Suppressor macrophage treated with lipopolysaccharide for 4 hours (primary cell): ENCODE data around the gene FAM114A1.

ENCODE experiments used
- DNase-seq: peaks from one replicate; pipeline ENCODE4 v3.0.0-alpha.2; 2020

FAM114A1 gene

GRCh38 chr4:38860788-38861424 is 6.7 kb upstream of the FAM114A1 start:
- DNase-seq = peak; percentile 74

GRCh38 chr4:38861791-38862190 is 5.8 kb upstream of the FAM114A1 start:
- no peak for DNase-seq

GRCh38 chr4:38865445-38865844 is 2.2 kb upstream of the FAM114A1 start:
- no peak for DNase-seq

GRCh38 chr4:38866973-38867477 is 581 bp upstream of the FAM114A1 start:
- no peak for DNase-seq

GRCh38 chr4:38868059-38868960 is 704 bp downstream of the FAM114A1 start:
- no peak for DNase-seq

GRCh38 chr4:38869511-38869910 is 1.9 kb downstream of the FAM114A1 start:
- no peak for DNase-seq

- DNase-seq = no peak
These were observed 2.6 kb downstream of the FAM114A1 start for GRCh38 chr4:38870098-38870808.

GRCh38 chr4:38871593-38871992 is 4.0 kb downstream of the FAM114A1 start:
- no peak for DNase-seq

GRCh38 chr4:38872620-38873019 is 5.0 kb downstream of the FAM114A1 start:
- no peak for DNase-seq

- no peak for DNase-seq
These were observed 5.8 kb downstream of the FAM114A1 start for GRCh38 chr4:38873290-38873944.

- no peak for DNase-seq
These were observed 9.0 kb downstream of the FAM114A1 start for GRCh38 chr4:38876636-38877035.

- DNase-seq = no peak
These were observed 16.6 kb downstream of the FAM114A1 start for GRCh38 chr4:38884254-38884653.

- peak; percentile 78 for DNase-seq
These were observed 21.5 kb downstream of the FAM114A1 start for GRCh38 chr4:38889143-38889542.

- DNase-seq = no peak
These were observed 23.7 kb downstream of the FAM114A1 start for GRCh38 chr4:38891051-38891983.

- peak; percentile 14 for DNase-seq
These were observed 26.8 kb downstream of the FAM114A1 start for GRCh38 chr4:38894322-38894982.

- DNase-seq = no peak
These were observed 29.3 kb downstream of the FAM114A1 start for GRCh38 chr4:38896940-38897339.

GRCh38 chr4:38898245-38898644 is 30.6 kb downstream of the FAM114A1 start:
- DNase-seq = no peak

- no peak for DNase-seq
These were observed 34.6 kb downstream of the FAM114A1 start for GRCh38 chr4:38902221-38902620.

- peak; percentile 50 for DNase-seq
These were observed 35.1 kb downstream of the FAM114A1 start for GRCh38 chr4:38902695-38903094.

- DNase-seq = no peak
These were observed 36.6 kb downstream of the FAM114A1 start for GRCh38 chr4:38904090-38904666.

GRCh38 chr4:38904682-38905081 is 37.1 kb downstream of the FAM114A1 start:
- no peak for DNase-seq
